OCI-LY7 (cell line): ENCODE results near the gene ADAM23. TPM values are rescaled to one million over a fixed set of nuclear protein-coding genes. Genes with fewer than 3 reads are reported as not detected.

ENCODE experiments used
- BruUV-seq: library from RNA; stranded (reverse); fragments of 400-500 nt; replicated peaks from 2 replicates; lab custom pipeline; 2021; lab: Mats Ljungman, UMichigan
- CTCF ChIA-PET: fragments of 300-600 bp; sonication (Branson Sonifier 250); formaldehyde crosslinking; loops from one replicate; lab custom pipeline; 2022; ENCODE audit warnings: antibody characterized with exemption; ENCODE audit not compliant: unreplicated experiment; lab: Charles Lee
- POLR2A ChIA-PET: fragments of 300-600 bp; sonication (Branson Sonifier 250); formaldehyde crosslinking; loops from one replicate; lab custom pipeline; 2022; ENCODE audit warnings: antibody characterized with exemption; lab: Charles Lee
- DNase-seq: peaks from one replicate; pipeline ENCODE4 v3.0.0-alpha.2; 2015; ENCODE audit warnings: low spot score
- H2AFZ ChIP-seq: fragments of 200-600 bp; sonication (generic), shearing (Covaris generic); 2 replicates; pipeline ENCODE4 v1.6.1; 2014; ENCODE audit warnings: mild to moderate bottlenecking, antibody characterized with exemption, low read length, moderate library complexity
- H3K27ac ChIP-seq: fragments of 200-600 bp; sonication (generic); 2 replicates; pipeline ENCODE4 v1.5.1; 2014; ENCODE audit warnings: mixed run types, low read depth, mild to moderate bottlenecking, moderate library complexity, low read length, inconsistent platforms; ENCODE audit not compliant: poor library complexity, severe bottlenecking
- H3K36me3 ChIP-seq: fragments of 200-600 bp; sonication (generic); 2 replicates; pipeline ENCODE4 v1.6.1; 2014; ENCODE audit warnings: mild to moderate bottlenecking, antibody characterized with exemption, low read length, moderate library complexity, mixed read lengths; ENCODE audit not compliant: insufficient read depth
- H3K4me1 ChIP-seq: fragments of 200-600 bp; sonication (generic); 2 replicates; pipeline ENCODE4 v1.5.1; 2014; ENCODE audit warnings: mild to moderate bottlenecking, low read length; ENCODE audit not compliant: insufficient read depth, poor library complexity, severe bottlenecking
- H3K4me2 ChIP-seq: fragments of 200-600 bp; sonication (generic); 2 replicates; pipeline ENCODE4 v1.6.1; 2014; ENCODE audit warnings: mild to moderate bottlenecking, low read length
- H3K4me3 ChIP-seq: fragments of 200-600 bp; sonication (generic); 2 replicates; pipeline ENCODE4 v1.5.1; 2014; ENCODE audit warnings: mild to moderate bottlenecking, low read depth, low read length; ENCODE audit not compliant: poor library complexity, severe bottlenecking
- H3K79me2 ChIP-seq: fragments of 200-600 bp; sonication (generic); 2 replicates; pipeline ENCODE4 v1.6.1; 2016; ENCODE audit warnings: low read depth, mild to moderate bottlenecking, low read length, moderate library complexity, mixed read lengths; ENCODE audit not compliant: insufficient read depth
- H3K9me2 ChIP-seq: fragments of 200-600 bp; sonication (generic); 2 replicates; pipeline ENCODE4 v1.6.1; 2016; ENCODE audit warnings: mild to moderate bottlenecking, low read length, mixed read lengths; ENCODE audit not compliant: insufficient read depth
- H3K9me3 ChIP-seq: fragments of 200-600 bp; sonication (generic); 2 replicates; pipeline ENCODE4 v1.6.1; 2014; ENCODE audit warnings: mild to moderate bottlenecking, mixed run types, low read length, mixed read lengths
- H4K20me1 ChIP-seq: fragments of 200-600 bp; sonication (generic); 2 replicates; pipeline ENCODE4 v1.6.1; 2014; ENCODE audit warnings: mild to moderate bottlenecking, antibody characterized with exemption, low read length, moderate library complexity, mixed read lengths; ENCODE audit not compliant: insufficient read depth
- CTCF ChIP-seq: fragments of 200-600 bp; sonication (generic); conservative IDR thresholded peaks from 2 replicates; pipeline ENCODE4 v1.5.1; 2014; ENCODE audit warnings: mild to moderate bottlenecking, antibody characterized with exemption, low read length, moderate library complexity, mixed read lengths
- EZH2phosphoT487 ChIP-seq: fragments of 200-600 bp; sonication (generic); IDR thresholded peaks from 2 replicates; pipeline ENCODE4 v1.6.1; 2018; ENCODE audit warnings: low read depth, borderline replicate concordance, mild to moderate bottlenecking, mixed run types, antibody characterized with exemption, low read length, moderate library complexity, mixed read lengths
- intact Hi-C: fragments of 100-400 bp; cut with micrococcal nuclease; formaldehyde crosslinking; loops from one replicate; pipeline ENCODE4 v1.10.0; 2022; ENCODE audit not compliant: unreplicated experiment
- total RNA-seq, 2 experiments: library from RNA; depleted of rRNA in 1 of 2; stranded (reverse); fragments of >200 nt in 1 of 2; shearing (Covaris generic) in 1 of 2; gene quantifications; 2 replicates each; pipeline ENCODE4 v1.2.3, GENCODE V29; 2014 to 2022

The ADAM23 gene
- total RNA-seq, 2 experiments from 2014 or later = 0.53 TPM; not detected in 1

- no peaks in the 10 kb centered on the region for H4K20me1 ChIP-seq
- H3K4me3 ChIP-seq = no peak overlapping the region
- H3K4me2 ChIP-seq = no peak overlapping the region
- TF ChIP-seq CTCF (peak; percentile 73), EZH2phosphoT487 (no peak)
- no peak overlapping the region for H2AFZ ChIP-seq
- intact Hi-C loops = no loop called here
- H3K79me2 ChIP-seq = no peaks in the 10 kb centered on the region
- ChIA-PET CTCF (no interaction called here), POLR2A (no interaction called here)
- BruUV-seq = no TSS peak
- no peak overlapping the region for H3K27ac ChIP-seq
- no peaks in the 10 kb centered on the region for H3K9me3 ChIP-seq
- no peaks in the 10 kb centered on the region for H3K36me3 ChIP-seq
- H3K4me1 ChIP-seq = no peaks in the 10 kb centered on the region
- no peaks in the 10 kb centered on the region for H3K9me2 ChIP-seq
- no peak for DNase-seq
These were observed 59.4 kb downstream of the ADAM23 start for GRCh38 chr2:206502729-206503128.

DNA sequence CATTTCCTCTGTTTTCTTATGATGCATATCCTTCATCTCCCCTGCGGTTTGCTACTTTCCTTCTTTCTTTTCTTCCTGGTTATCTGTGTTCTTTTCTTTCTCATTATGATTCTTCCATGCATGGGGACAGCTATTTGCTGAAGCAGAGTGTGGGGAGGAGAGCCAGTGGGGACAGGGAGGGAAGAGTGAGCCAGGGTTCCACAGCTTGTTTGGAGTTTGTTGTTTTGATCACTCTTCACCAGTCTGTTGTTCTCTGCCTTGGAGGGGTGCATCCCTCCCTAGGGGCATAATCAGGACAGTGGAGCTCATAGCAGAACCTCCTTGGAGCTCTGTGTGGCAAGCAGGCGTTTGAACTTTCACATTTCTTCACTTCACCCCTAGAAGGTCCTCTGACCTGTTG is 68.0 kb downstream of the ADAM23 start:
- no TSS peak for BruUV-seq
- Histone ChIP-seq H2AFZ (no peak overlapping the region), H3K79me2 (no peaks in the 10 kb centered on the region), H3K4me2 (no peak overlapping the region), H4K20me1 (no peaks in the 10 kb centered on the region), H3K4me3 (no peak overlapping the region), H3K9me3 (no peaks in the 10 kb centered on the region), H3K27ac (no peak overlapping the region), H3K36me3 (no peaks in the 10 kb centered on the region), H3K9me2 (no peaks in the 10 kb centered on the region), H3K4me1 (no peaks in the 10 kb centered on the region)
- POLR2A ChIA-PET = interaction anchor here (0.6 kb wide), 1 partner anchor 317 kb away, joined by 3 read pairs; no protein-coding TSS in a partner anchor
- TF ChIP-seq EZH2phosphoT487 = no peak
- no peak for TF ChIP-seq CTCF
- CTCF ChIA-PET = no interaction called here
- no peak for DNase-seq
- intact Hi-C loops = no loop called here

GRCh38 chr2:206512999-206513398 is 69.7 kb downstream of the ADAM23 start:
- Histone ChIP-seq H3K36me3 (no peaks in the 10 kb centered on the region), H3K9me2 (no peaks in the 10 kb centered on the region), H3K27ac (no peak overlapping the region), H3K4me2 (no peak overlapping the region), H4K20me1 (no peaks in the 10 kb centered on the region), H3K4me1 (no peaks in the 10 kb centered on the region), H2AFZ (no peak overlapping the region), H3K4me3 (no peak overlapping the region), H3K79me2 (no peaks in the 10 kb centered on the region), H3K9me3 (no peaks in the 10 kb centered on the region)
- no TSS peak for BruUV-seq
- ChIA-PET POLR2A (no interaction called here), CTCF (no interaction called here)
- intact Hi-C loops = no loop called here
- TF ChIP-seq CTCF = no peak
- no peak for TF ChIP-seq EZH2phosphoT487
- DNase-seq = no peak
